HEK293 (cell line): ENCODE measurements around the gene TMPRSS7.

Experiments used
- CTCF ChIP-seq: fragments of 450-650 bp; formaldehyde crosslinking; IDR thresholded peaks from 2 replicates; pipeline ENCODE4 v1.5.1; 2016; ENCODE audit warnings: missing biosample characterization, missing genetic modification characterization
- ZNF132 ChIP-seq: fragments of 450-650 bp; formaldehyde crosslinking; IDR thresholded peaks from 2 replicates; pipeline ENCODE4 v1.5.1; 2017; ENCODE audit warnings: missing biosample characterization, missing genetic modification characterization, borderline replicate concordance
- ZNF19 ChIP-seq: fragments of 450-650 bp; formaldehyde crosslinking; IDR thresholded peaks from 2 replicates; pipeline ENCODE4; 2016; ENCODE audit warnings: missing biosample characterization, missing genetic modification characterization, low read depth
- ZNF292 ChIP-seq: fragments of 450-650 bp; formaldehyde crosslinking; IDR thresholded peaks from 2 replicates; pipeline ENCODE4 v1.5.1; 2016; ENCODE audit warnings: low read depth, missing biosample characterization, missing genetic modification characterization, borderline replicate concordance

- no peak; the same call in 1 of the 2 replicates for TF ChIP-seq CTCF (tag by site-specific recombination)
- no peak for TF ChIP-seq ZNF19
- TF ChIP-seq ZNF292 (tag by site-specific recombination), result no peak
- TF ChIP-seq ZNF132 (tag by site-specific recombination), result no peak
These were observed 45.4 kb upstream of the TMPRSS7 start for GRCh38 chr3:111989061-111989678.
